C1 segment of cervical spinal cord (tissue), 14 donors: ENCODE measurements around the gene MACROD2.
"Not testable (repeated sequence)": the region's sequence is repeated elsewhere in the genome, so short reads cannot be mapped to it uniquely, and the experiment has no call there.

ENCODE experiments used
- DNase-seq, 14 donors: peaks; one replicate each; lab custom pipeline; 2025; lab: John Stamatoyannopoulos, UW

The MACROD2 gene

GRCh38 chr20:15146948-15147347 lies 1151.6 kb downstream of the MACROD2 start:
- no peak for DNase-seq

DNA sequence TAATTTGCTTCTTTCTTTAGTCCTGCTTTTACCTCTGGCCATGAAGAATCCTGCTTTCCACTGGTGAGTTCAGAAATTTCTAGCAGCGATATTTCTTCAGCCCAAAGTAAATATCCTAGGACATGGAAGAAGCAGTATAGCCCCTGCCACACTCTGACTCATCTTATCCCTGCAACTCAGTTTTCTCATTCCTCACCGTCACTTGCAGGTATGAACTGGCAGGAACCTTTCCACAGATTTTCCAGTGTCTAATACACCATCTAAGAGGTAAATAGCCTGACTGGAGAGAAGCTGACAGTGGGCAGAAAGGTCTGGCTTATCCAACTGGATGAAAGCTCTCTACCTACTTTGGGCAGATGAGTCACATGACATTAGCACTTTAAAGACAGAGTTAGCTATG lies 1158.8 kb downstream of the MACROD2 start:
- no peak for DNase-seq

DNA sequence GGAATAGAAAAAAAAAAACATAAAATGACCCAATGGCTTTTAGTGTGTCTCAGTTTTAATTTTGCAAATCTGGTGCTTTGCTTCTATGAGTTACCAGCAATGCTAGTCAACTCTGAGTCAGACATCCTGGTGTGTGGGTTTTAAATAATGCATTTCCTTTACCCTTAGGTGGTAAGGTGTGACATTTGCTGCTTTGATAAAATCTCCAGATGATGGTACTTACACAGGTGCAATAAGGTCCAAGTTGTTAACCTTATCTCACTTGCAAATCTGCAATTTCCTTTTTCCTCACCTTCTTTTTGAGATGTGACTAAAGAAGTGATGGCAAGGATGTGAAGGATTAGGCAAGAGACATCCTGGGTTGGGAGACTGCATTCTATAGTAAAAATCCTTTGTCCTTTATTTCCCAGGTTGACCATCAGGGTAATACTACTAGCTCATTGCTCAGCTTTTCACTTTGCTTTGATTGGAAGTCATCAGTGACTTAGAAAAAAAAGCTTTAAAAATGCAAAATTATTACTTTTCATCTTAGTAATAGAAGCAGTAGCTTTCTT lies 1160.6 kb downstream of the MACROD2 start:
- DNase-seq, result no peak

DNA sequence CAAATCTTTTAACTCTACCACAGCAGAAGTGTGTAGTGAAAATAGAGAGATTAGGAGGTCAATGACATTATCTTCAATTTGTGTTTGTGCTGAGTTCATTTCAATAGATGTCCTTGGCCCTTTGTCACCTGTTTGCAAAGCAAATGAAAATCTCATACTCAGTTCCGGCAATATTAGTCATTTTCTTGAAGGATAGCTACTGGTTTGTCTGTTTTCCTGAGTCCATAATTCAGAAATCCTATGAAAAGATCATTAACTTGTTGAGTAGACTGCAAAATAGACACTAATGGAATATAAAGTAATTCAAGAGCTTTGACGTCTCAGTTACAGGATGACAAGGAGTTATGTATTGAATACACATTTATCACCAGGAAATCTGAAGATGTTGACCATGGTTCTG lies 1163.2 kb downstream of the MACROD2 start:
- no peak for DNase-seq

- no peak for DNase-seq
Observed at GRCh38 chr20:15162079-15162647, 1166.8 kb downstream of the MACROD2 start.

- no peak for DNase-seq
Observed at GRCh38 chr20:15163632-15164031, 1168.3 kb downstream of the MACROD2 start.

DNA sequence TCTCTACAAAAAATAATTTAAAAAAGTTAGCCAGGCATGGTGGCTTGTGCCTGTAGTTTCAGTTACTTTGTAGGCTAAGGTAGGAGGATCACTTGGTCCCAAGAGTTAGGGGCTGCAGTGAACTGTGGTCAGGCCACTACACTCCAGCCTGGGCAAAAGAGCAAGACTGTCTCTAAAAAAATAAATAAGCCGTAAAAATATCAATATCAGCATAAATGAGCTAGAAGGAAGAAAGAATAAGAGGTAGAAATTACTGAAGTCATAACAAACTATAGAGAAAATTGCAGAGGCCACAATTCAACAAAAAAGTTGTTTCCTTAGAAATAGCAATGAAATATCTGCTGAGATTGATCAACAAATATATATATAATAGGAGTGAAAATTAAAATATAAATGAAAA lies 1169.4 kb downstream of the MACROD2 start:
- no peak for DNase-seq

- no peak for DNase-seq
Observed at GRCh38 chr20:15166744-15167143, 1171.4 kb downstream of the MACROD2 start.

DNA sequence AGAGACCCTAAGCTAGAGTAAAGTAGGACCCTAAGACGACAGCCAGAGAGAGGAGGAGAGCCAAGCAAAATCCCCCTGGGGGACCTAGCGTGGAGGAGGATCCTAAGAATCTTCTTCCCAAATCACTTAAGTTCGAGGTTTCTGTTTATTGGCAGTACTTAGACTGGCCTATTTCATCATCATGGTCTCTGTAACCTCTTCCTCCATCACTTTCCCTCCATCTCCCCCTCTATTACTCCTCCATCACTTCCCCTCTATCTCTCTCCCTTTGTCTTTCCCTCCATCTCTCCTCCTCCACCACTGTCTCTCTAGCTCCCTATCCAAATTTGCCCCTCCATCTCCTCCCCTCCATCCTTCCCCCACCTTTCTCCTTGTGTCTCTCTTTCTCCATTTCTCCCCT lies 1175.7 kb downstream of the MACROD2 start:
- DNase-seq, result no peak

DNA sequence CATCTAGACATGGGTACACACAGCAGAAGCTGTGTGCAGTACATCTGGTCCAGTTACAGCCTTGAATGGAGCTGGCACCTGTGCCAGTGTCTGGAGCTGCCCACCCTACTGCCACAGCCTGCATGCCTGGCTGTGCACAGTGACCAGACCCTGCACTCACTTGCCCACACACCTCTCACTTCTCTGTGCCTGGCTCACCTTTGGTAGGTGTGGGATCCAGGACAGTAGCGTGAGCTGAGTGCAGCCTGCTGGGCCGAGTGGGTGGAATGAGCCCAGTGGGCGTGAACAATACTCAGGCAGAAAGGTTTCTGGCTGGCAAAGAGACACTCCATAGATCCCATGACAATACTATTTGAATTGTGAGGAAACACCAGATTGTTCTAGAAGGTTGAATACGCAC lies 1181.6 kb downstream of the MACROD2 start:
- DNase-seq, result peak in 1 of 14 donors; percentile 51

- DNase-seq, result peak in 1 of 14 donors; percentile 60
Observed at GRCh38 chr20:15178581-15178980, 1183.3 kb downstream of the MACROD2 start.

- peak in 5 of 14 donors; percentile 1 to 99 (median 25) for DNase-seq
Observed at GRCh38 chr20:15179381-15179780, 1184.1 kb downstream of the MACROD2 start.

DNA sequence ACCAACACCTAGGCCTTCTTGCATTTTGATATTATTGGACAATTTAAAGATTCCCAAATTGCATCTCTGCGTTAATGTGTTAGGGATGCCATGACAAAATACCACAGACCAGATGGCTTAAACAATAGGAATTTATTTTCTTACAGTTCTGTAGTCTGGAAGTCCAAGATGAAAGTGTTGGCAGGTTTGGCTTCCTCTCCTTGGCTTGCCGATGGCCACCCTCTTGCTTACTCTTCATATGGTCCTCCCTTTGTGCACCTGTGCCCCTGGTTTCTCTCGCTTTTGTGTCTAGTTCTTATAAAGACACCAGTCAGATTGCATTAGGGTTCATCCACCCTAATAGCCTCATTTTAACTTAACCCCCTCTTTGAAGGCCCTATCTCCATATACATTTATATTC lies 1184.5 kb downstream of the MACROD2 start:
- DNase-seq, result peak in 1 of 14 donors; percentile 98

DNA sequence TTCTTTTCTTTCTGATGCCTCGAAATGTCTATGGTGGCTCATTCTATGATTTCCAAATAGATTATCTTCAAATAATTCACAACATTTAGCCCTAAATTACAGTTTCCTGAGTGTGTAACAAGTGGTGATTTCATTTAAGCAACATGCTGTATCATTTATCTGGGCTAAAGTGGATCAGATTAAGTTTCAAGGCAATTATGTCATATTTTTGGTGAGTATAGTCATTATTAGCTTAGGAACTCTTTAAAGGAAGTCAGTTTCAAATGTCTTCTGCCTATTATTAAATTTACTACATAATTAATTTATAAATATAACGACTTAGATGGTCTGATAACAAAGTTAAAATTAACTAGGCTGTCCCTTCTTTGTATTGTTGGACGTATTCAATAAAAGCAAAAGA lies 1190.0 kb downstream of the MACROD2 start:
- no peak for DNase-seq

- no peak for DNase-seq
Observed at GRCh38 chr20:15185913-15186312, 1190.6 kb downstream of the MACROD2 start.

DNA sequence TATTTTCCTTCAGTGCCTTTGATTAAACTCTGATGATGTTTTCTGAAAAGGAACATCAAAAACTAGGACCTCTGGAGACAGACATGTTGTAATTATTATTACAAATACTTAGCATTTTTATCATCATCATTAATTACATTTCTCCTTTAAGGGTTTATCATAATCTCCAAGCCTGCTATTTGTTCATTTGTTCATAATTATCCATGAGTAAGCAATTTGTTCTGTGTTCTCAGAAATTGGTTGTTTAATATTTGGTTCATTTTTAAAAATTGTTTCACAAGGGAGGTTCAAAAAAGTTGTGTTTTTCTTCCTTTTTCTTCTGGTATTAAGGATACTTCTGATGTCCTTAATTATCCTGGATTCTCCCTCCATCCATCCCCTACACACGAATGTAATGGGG lies 1192.3 kb downstream of the MACROD2 start:
- no peak for DNase-seq

DNA sequence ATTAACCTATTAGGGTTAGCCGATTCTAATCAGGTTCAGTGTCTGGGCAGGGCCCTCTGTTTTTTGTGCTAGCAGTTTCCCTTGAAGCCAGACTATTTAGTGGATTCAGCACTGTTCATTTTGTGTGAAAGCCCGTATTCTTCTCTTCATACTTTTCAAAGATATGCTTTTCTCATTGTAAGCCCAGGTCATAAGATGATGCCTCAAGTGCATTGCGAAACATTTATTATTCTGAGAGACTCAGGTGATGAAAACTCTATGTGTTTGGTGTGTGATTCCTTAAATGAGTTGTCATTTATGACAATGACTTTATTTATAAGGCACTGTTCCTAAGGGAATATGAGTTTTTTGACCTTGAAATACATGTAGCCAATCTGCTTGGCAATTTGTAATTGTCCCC lies 1193.1 kb downstream of the MACROD2 start:
- no peak for DNase-seq

DNA sequence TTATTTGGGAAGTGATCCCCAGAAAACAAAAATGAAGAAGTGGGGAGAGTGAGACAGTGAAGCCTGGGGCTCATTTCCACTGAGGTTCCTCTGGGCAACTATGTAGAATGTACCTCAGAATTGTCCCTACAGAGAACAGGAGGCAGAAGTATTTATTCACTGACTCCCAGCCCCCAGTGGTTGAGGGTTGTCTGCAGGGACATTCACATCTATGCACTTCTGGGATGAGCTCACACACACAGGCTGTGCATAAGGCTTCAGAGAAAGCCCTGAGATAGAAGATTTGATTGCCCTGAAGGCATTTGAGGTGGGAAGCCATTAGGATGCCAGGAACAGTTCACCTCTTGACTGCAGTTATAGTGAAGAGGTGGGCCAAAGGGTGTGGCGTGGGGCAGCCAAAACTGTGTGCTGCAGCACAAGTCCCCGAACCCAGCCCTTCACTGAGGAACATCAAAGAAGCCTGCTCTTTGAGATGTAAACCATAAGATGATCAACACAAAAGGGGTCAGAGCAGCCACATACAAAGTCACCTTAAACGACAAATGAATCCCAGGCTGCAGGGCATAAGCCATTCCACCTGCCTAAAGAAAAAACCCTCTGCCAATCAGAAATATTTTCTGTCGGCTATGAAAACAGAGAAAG lies 1195.9 kb downstream of the MACROD2 start:
- DNase-seq, result no peak

- DNase-seq, result no peak
Observed at GRCh38 chr20:15195378-15195777, 1200.1 kb downstream of the MACROD2 start.

DNA sequence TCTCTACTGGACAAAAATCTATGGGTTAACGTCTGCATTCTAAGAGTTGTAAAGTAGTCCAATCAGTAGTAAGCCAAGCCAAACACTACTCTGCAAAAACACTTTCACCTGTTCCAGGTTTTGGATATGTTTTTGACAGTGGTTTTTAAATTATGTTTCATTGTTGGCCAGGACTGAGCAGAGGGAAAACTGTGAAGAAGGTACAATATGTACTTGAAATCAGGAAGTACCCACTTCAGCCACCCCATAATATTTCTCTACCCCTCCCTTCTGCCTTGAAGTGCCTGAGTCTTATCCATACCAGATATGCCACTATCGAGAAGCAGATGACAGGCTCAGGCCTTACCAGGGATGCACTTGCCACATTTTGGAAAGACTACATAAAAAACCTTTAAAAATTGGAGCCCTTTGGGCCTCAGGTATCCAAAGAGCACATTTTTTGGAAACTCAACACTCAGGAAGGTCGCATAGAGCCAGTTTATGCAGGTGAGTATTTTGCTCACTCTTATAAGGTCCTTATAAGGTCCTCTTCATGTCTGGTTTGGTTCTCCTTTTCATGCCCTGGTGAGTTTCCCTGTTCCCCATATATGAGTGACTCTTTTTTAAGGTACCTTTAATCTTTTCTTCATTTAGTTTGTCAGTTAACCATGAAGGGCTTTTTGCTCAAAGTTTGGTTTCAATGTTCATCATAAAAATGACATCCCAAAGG lies 1201.4 kb downstream of the MACROD2 start:
- DNase-seq, result no peak

DNA sequence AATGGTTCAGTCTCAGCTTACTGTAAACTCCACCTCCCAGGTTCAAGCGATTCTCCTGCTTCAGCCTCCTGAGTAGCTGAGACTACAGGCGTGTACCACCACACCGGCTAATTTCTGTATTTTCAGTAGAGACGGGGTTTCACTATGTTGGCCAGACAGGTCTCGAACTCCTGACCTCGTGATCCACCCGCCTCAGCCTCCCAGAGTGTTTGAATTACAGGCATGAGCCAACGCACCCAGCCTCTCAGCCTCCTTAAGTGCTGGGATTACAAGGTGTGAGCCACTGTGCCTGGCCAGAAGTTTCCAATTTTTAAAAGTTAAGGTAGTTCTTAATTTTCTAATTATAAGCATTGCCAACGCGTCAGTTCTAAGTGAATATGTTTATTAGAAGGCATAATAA lies 1202.7 kb downstream of the MACROD2 start:
- not testable (repeated sequence) for DNase-seq

- DNase-seq, result no peak
Observed at GRCh38 chr20:15199698-15200097, 1204.4 kb downstream of the MACROD2 start.

- DNase-seq, result no peak
Observed at GRCh38 chr20:15200147-15200565, 1204.8 kb downstream of the MACROD2 start.
